Kidney epithelial cell (primary cell): ENCODE results near the gene HOXB4. TPM values are rescaled to one million over a fixed set of nuclear protein-coding genes. Genes with fewer than 3 reads are reported as not detected.

Experiments used
- DNase-seq: peaks from one replicate; pipeline ENCODE4 v3.0.0-alpha.2; 2010; ENCODE audit warnings: low read depth
- H3K27me3 ChIP-seq: 2 replicates; pipeline ENCODE4 v1.6.0; 2011; ENCODE audit warnings: low read length; ENCODE audit not compliant: control insufficient read depth, insufficient read depth
- H3K36me3 ChIP-seq: 2 replicates; pipeline ENCODE4 v1.5.1; 2011; ENCODE audit warnings: low read length; ENCODE audit not compliant: control insufficient read depth, insufficient read depth
- H3K4me3 ChIP-seq: 2 replicates; pipeline ENCODE4 v1.5.1; 2011; ENCODE audit warnings: low read depth, mild to moderate bottlenecking, control low read depth, low read length
- CTCF ChIP-seq: IDR thresholded peaks from 2 replicates; pipeline ENCODE4 v1.5.1; 2011; ENCODE audit warnings: mild to moderate bottlenecking, moderate library complexity, low read length, control low read depth, inconsistent platforms; ENCODE audit not compliant: insufficient read depth, poor library complexity, severe bottlenecking
- total RNA-seq: library from RNA; depleted of rRNA; stranded (reverse); fragments of >200 nt; gene quantifications from 2 replicates; pipeline ENCODE4 v1.2.3, GENCODE V29; 2015

Gene HOXB4
- total RNA-seq, 1 donor from 2014 or later, result 3.6 TPM

GRCh38 chr17:48546137-48546923 lies 31.8 kb downstream of the HOXB4 start:
- H3K36me3 ChIP-seq, result peaks cover 7% of the 10 kb centered on the region
- H3K4me3 ChIP-seq, result peak overlapping the region; percentile 9
- H3K27me3 ChIP-seq, result no peaks in the 10 kb centered on the region
- TF ChIP-seq CTCF, result no peak
- no peak for DNase-seq

GRCh38 chr17:48545539-48545938 lies 32.6 kb downstream of the HOXB4 start:
- Histone ChIP-seq H3K27me3 (no peaks in the 10 kb centered on the region), H3K36me3 (peaks cover 6% of the 10 kb centered on the region), H3K4me3 (peak overlapping the region; percentile 87)
- no peak for TF ChIP-seq CTCF
- DNase-seq, result no peak

DNA sequence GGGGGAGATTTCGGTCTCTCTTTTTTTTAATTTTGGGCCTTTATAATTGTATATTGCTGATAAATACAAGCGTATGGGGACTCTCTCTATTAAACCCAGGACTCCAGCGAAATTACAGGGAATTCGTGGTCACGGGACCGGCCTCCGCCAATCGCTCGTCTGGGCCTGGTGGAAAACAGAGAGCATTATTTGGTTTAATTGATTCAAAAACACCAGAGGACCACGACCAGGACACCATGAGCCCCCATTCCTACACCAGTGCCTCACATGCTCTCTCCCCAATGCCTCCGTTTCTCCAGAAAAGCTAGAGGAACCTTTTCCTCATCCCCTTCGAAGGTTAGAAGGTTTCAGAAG lies 33.2 kb downstream of the HOXB4 start, which contains the start of gene HOXB2:
TSS of gene HOXB2 (minus strand) at position 88 of the 354 bp plus-strand sequence. CDS start 198 bp downstream, outside the sequence.
- Histone ChIP-seq H3K36me3 (peaks cover 5% of the 10 kb centered on the region), H3K27me3 (no peaks in the 10 kb centered on the region), H3K4me3 (peak within 1 kb of the TSS; percentile 87)
- DNase-seq, result no peak
- TF ChIP-seq CTCF, result no peak

GRCh38 chr17:48544349-48545021 lies 33.7 kb downstream of the HOXB4 start:
- DNase-seq, result no peak
- H3K27me3 ChIP-seq, result no peaks in the 10 kb centered on the region
- TF ChIP-seq CTCF, result no peak
- peak overlapping the region; percentile 87 for H3K4me3 ChIP-seq
- H3K36me3 ChIP-seq, result peaks cover 5% of the 10 kb centered on the region

DNA sequence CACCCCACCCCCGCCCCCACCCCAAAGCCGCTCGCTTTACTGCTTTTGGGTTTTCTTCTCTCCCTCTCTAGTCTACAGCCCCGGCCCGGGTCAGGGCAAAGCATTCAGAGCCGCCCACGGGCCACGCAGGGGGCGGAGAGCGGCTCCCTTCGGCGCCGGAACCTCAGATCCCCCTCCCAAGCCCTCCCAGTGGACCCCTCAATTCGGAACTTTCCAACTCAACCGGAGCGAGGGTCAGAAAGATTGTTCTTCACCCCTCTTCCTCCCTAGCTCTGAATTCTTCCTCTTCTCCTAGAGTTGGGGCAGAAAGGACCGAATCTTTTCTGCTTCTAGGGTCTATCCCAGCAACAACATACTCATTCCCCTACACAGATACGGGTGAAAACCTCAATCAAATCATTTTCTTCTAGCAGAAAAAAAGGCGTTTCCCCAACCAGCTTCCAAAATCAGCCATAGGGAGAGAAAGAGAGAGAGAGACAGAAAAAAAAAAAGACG lies 34.2 kb downstream of the HOXB4 start:
- H3K27me3 ChIP-seq, result no peaks in the 10 kb centered on the region
- peaks cover 5% of the 10 kb centered on the region for H3K36me3 ChIP-seq
- TF ChIP-seq CTCF, result no peak
- H3K4me3 ChIP-seq, result peak overlapping the region; percentile 87
- no peak for DNase-seq
